HG03432 (cell line): ENCODE data around the gene TBKBP1.

ENCODE experiments used
- ATAC-seq: cut with Tn5 transposase; IDR thresholded peaks from one replicate; pipeline ENCODE4 v1.9.1; 2021; ENCODE audit warnings: mild to moderate bottlenecking, moderate library complexity; ENCODE audit not compliant: unreplicated experiment

TBKBP1 gene

DNA sequence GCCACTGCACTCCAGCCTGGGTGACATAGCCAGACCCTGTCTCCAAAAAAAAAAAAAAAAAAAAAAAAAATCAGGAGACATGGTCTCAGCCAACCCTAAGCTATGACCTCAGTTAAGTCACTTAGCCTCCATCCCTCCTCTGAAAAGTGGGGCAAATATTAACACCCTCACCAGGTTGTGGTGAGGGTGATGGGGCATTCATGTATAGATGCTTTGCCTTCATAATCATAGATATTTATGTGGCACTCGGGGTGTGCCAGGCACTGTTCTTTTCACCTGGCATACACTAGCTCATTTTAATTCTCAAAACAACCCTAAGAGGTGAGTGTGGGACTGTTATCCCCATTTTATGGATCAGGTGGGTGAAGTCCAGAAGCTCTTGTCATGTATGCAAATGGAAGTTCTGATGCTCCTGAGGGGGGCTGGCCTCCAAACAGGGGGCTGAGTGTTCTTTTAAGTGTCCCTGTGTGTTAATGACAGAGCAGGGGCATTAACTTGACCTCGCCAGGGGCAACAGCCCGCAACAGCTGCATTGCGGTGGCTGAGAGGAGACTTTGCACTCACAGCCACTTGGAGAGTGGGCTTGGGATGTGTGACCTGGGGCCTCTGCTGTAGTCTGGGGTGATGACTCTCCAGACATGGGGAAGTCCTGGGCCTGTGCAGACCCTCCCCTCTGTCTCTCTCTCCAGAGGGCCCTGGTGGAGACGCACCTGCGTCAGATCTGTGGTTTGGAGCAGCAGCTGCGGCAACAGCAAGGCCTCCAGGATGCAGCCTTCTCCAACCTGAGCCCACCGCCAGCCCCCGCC is 4.1 kb downstream of the TBKBP1 start:
- ATAC-seq, result no peak

DNA sequence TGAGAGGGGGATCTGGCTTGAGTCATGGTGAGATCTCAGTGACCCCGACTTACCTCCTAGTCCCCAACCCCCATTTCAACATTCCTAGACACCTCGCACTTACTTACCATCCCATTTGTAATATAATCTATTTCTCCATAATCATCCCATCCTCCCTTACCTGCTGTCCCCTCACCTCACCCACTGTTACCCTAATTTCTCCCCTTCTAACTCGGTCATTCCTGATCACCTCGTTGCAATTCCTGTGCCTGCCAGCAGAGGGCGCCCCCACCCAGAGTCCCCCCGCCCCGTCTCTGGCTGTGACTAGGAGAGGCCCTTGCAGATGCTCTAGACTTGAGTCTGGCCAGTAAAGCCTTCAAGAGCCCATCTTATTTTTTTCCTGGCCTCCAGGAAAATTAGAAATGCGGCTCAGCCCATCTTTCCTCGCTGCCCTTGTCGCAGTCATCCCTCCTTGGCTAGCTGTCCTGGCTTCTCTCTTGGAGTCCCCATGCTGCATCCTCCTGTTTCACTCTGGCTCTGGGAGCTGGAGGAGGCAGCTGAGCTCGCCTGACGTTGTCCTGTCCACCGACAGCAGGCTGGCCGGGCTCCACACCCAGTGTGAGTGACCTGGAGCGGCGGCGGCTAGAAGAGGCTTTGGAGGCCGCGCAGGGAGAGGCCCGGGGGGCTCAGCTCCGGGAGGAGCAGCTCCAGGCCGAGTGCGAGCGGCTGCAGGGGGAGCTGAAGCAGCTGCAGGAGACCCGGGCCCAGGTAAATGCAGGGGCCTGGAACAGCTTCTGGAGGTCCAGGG is 5.0 kb downstream of the TBKBP1 start:
- no peak for ATAC-seq

GRCh38 chr17:47699536-47699840 is 5.5 kb downstream of the TBKBP1 start:
- ATAC-seq, result no peak

GRCh38 chr17:47700471-47701449 is 6.8 kb downstream of the TBKBP1 start:
- no peak for ATAC-seq

GRCh38 chr17:47701608-47702007 is 7.6 kb downstream of the TBKBP1 start:
- ATAC-seq, result no peak

GRCh38 chr17:47702391-47702995 is 8.5 kb downstream of the TBKBP1 start:
- no peak for ATAC-seq

GRCh38 chr17:47703191-47703591 is 9.2 kb downstream of the TBKBP1 start:
- ATAC-seq, result no peak

GRCh38 chr17:47703671-47704070 is 9.7 kb downstream of the TBKBP1 start:
- no peak for ATAC-seq

DNA sequence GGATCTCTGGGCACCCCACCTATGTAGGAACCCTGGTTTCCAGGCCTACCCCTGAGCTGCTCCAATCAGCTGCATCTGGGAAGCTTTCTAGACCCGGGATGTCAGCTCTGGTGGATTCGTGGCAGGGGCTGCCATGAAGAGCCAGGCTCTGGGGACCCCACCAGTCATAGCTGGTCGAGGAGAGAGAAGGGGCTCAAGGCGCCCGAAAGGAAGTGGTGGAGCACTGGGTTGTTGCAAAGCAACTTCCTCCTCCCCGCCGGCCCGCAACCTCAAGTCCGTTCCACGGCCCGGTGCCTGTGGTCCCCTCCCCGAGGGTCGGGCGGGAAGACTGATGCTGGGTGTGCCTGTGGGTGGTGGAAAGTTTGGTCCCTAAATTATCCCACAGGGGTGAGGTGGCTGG is 10.2 kb downstream of the TBKBP1 start:
- no peak for ATAC-seq

- ATAC-seq, result no peak
Measured at GRCh38 chr17:47704736-47705135, 10.8 kb downstream of the TBKBP1 start.

DNA sequence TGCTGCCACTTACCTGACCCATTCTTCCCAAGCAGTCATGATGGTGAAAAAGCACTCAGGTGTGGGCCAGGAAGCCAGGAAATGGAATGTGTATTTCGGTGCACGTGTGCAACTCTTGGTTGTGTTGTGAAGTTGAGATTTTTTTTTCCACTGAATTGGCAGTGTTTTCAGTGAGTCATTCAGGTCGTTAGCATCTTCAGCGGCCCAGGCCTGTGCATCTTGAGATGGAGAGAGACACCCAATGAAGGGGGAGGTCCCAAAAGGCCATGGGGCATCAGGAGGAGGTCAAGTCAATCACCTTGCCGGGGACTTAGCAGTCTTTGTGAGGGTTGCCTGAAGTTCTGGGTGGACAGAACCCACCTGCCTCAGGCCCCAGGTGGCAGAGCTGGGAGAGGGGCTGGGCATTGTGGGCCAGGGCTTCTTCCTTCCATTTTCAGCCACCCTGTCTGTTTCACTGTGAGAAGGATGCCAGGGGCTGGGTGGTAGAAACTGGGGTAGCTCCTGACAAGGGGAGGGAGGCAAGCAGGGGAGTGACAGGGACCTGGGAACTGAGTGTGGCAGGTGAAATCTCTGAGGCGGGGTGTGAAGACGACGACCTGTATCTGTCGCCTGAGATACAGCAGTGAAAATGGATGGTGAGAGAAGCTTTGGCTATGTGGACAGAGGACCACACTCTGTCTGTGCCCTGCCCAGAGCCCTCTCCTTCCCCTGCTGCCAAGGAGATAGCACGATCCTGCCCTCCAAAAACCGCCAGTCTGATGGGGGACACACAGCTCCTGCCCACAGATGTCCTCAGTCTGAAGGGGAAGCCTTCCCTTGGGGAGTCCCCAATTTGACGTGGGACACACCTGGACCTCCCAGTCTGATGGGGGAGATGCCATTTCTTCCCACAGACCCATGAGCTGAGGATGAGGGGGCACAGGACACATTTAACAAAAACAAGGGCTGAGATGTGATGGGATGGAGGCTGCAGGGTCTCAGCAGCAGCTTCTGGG is 11.9 kb downstream of the TBKBP1 start:
- no peak for ATAC-seq

GRCh38 chr17:47707056-47707804 is 13.3 kb downstream of the TBKBP1 start:
- no peak for ATAC-seq

DNA sequence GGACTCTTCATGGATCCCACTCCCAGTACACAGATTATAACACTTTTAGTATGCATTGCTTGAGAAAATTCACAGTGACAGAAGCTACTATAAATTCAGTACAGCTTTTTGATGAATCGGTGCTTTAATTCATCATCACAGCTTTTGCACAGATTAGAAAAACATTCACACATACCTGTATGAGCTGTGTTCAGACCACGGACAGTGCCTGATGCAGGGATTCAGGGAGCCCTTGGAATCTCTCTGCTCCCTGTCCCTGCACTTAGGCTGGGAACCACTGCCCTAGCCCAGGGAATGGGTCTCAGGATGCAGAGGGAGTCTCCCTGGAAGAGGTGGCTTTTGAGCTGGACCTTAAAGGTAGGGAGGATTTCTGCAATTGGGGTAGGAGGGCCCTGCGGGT is 13.9 kb downstream of the TBKBP1 start:
- no peak for ATAC-seq

DNA sequence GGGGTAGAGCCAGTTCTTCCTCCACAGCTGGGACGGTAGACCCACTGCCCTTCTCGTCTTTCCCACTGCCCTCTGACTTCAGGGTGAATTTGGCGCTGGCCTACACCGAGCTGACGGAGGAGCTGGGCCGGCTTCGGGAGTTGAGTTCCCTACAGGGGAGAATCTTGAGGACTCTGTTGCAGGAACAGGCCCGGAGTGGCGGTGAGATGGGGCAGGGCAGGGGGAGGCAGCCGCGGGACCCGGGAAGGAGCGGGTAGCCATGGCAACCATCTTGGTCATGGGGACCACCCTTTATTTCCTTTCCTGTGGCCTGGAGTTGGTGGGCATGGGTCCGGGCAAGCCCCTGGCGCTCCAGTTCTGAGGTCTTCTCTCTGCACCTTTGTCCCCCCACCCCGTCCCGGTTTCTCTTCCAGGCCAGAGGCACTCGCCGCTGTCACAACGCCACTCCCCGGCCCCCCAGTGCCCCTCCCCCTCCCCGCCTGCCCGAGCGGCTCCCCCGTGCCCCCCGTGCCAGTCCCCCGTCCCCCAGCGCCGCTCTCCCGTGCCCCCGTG is 14.4 kb downstream of the TBKBP1 start:
- ATAC-seq, result no peak

DNA sequence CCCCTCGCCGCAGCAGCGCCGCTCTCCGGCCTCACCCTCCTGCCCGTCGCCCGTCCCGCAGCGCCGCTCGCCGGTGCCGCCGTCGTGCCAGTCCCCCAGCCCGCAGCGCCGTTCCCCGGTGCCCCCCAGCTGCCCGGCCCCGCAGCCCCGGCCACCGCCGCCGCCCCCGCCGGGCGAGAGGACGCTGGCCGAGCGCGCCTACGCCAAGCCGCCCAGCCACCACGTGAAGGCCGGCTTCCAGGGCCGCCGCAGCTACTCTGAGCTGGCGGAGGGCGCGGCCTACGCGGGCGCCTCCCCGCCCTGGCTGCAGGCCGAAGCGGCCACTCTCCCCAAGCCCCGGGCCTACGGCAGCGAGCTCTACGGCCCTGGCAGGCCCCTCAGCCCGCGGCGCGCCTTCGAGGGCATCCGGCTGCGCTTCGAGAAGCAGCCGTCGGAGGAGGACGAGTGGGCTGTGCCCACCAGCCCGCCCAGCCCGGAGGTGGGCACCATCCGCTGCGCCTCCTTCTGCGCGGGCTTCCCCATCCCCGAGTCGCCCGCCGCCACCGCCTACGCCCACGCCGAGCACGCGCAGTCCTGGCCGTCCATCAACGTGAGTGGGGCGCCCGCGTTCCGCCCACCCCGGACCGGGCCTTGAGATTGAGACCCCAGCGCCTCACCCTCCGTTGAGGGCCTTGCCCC is 15.0 kb downstream of the TBKBP1 start:
- ATAC-seq, result no peak

GRCh38 chr17:47709594-47709993 is 15.6 kb downstream of the TBKBP1 start:
- no peak for ATAC-seq

- no peak for ATAC-seq
Measured at GRCh38 chr17:47711366-47712099, 17.6 kb downstream of the TBKBP1 start.
